ENCODE measurements around the gene HS1BP3. TPM values are rescaled to one million over a fixed set of nuclear protein-coding genes. Genes with fewer than 3 reads are reported as not detected.

Gene HS1BP3
- total RNA-seq, 1 donor from 2014 or later: 10.0 TPM

- Mint-ChIP-seq H3K4me1 (peaks cover 43% of the 10 kb centered on the region), H3K36me3 (no peaks in the 10 kb centered on the region), H3K4me3 (no peak overlapping the region), H3K27me3 (ENCODE audit: insufficient read depth, low read depth) (peaks cover 5% of the 10 kb centered on the region), H3K9me3 (peaks cover 4% of the 10 kb centered on the region), H3K27ac (peak overlapping the region; percentile 73)
- TF ChIP-seq EZH2 (IDR thresholded peaks at IDR 0.05): no peak
- TF ChIP-seq CTCF (IDR thresholded peaks at IDR 0.05): no peak
- no peak for TF ChIP-seq EZH2phosphoT487 (IDR thresholded peaks at IDR 0.05)
- peaks cover 13% of the 10 kb centered on the region for H3K27me3 ChIP-seq
- no peak overlapping the region for H3K4me3 ChIP-seq
- no peaks in the 10 kb centered on the region for H3K79me2 ChIP-seq (ENCODE audit: low read depth)
- no peak overlapping the region for H3K9ac ChIP-seq
- H3K27ac ChIP-seq: no peak overlapping the region
- H3K9me3 ChIP-seq (ENCODE audit: low read depth): no peaks in the 10 kb centered on the region
- H2AFZ ChIP-seq (replicated peaks): no peak overlapping the region
- H3K4me2 ChIP-seq: no peak overlapping the region
- no peaks in the 10 kb centered on the region for H3F3A ChIP-seq (ENCODE audit: low read depth)
- no peaks in the 10 kb centered on the region for H4K20me1 ChIP-seq (ENCODE audit: low read depth)
- DNase-seq (ENCODE audit: low spot score): no peak
- H3K4me1 ChIP-seq: no peaks in the 10 kb centered on the region
- no peaks in the 10 kb centered on the region for H3K36me3 ChIP-seq
Observed at GRCh38 chr2:20574423-20574911, 76.4 kb downstream of the HS1BP3 start.

- H3K4me2 ChIP-seq: no peak overlapping the region
- Mint-ChIP-seq H3K36me3 (no peaks in the 10 kb centered on the region), H3K9me3 (peaks cover 4% of the 10 kb centered on the region), H3K4me1 (peaks cover 42% of the 10 kb centered on the region), H3K27ac (peak overlapping the region; percentile 73), H3K4me3 (no peak overlapping the region), H3K27me3 (ENCODE audit: insufficient read depth, low read depth) (peaks cover 5% of the 10 kb centered on the region)
- no peak overlapping the region for H3K4me3 ChIP-seq
- TF ChIP-seq CTCF (IDR thresholded peaks at IDR 0.05): no peak
- TF ChIP-seq EZH2phosphoT487 (IDR thresholded peaks at IDR 0.05): no peak
- TF ChIP-seq EZH2 (IDR thresholded peaks at IDR 0.05): no peak
- no peak overlapping the region for H2AFZ ChIP-seq (replicated peaks)
- H4K20me1 ChIP-seq (ENCODE audit: low read depth): no peaks in the 10 kb centered on the region
- no peak overlapping the region for H3K9ac ChIP-seq
- DNase-seq (ENCODE audit: low spot score): no peak
- peaks cover 19% of the 10 kb centered on the region for H3K27me3 ChIP-seq
- H3K79me2 ChIP-seq (ENCODE audit: low read depth): no peaks in the 10 kb centered on the region
- no peaks in the 10 kb centered on the region for H3F3A ChIP-seq (ENCODE audit: low read depth)
- H3K27ac ChIP-seq: no peak overlapping the region
- H3K9me3 ChIP-seq (ENCODE audit: low read depth): no peaks in the 10 kb centered on the region
- no peaks in the 10 kb centered on the region for H3K36me3 ChIP-seq
- H3K4me1 ChIP-seq: no peaks in the 10 kb centered on the region
Observed at GRCh38 chr2:20573620-20574422, 77.1 kb downstream of the HS1BP3 start.

GRCh38 chr2:20572221-20572620 lies 78.7 kb downstream of the HS1BP3 start:
- Mint-ChIP-seq H3K27ac (peak overlapping the region; percentile 86), H3K9me3 (no peaks in the 10 kb centered on the region), H3K4me3 (no peak overlapping the region), H3K36me3 (no peaks in the 10 kb centered on the region), H3K27me3 (ENCODE audit: insufficient read depth, low read depth) (peaks cover 5% of the 10 kb centered on the region), H3K4me1 (peaks cover 48% of the 10 kb centered on the region)
- Histone ChIP-seq H3K4me1 (peaks cover 6% of the 10 kb centered on the region), H3K9ac (no peak overlapping the region), H3K9me3 (ENCODE audit: low read depth) (no peaks in the 10 kb centered on the region), H3F3A (ENCODE audit: low read depth) (no peaks in the 10 kb centered on the region), H3K27ac (no peak overlapping the region), H3K4me2 (no peak overlapping the region), H2AFZ (replicated peaks) (no peak overlapping the region), H3K27me3 (peaks cover 30% of the 10 kb centered on the region), H3K4me3 (no peak overlapping the region), H3K36me3 (no peaks in the 10 kb centered on the region), H3K79me2 (ENCODE audit: low read depth) (no peaks in the 10 kb centered on the region), H4K20me1 (ENCODE audit: low read depth) (peaks cover 4% of the 10 kb centered on the region)
- TF ChIP-seq EZH2 (IDR thresholded peaks at IDR 0.05): no peak
- no peak for TF ChIP-seq EZH2phosphoT487 (IDR thresholded peaks at IDR 0.05)
- TF ChIP-seq CTCF (IDR thresholded peaks at IDR 0.05): no peak
- no peak for DNase-seq (ENCODE audit: low spot score)

Measured in neural progenitor cell (in vitro differentiated cells).